Loucy (cell line): ENCODE measurements around the gene RNF166.

Source experiments
- H2AFZ ChIP-seq: fragments of 200-600 bp; sonication (generic); 2 replicates; pipeline ENCODE4 v1.6.0; 2016; ENCODE audit warnings: antibody characterized with exemption, mild to moderate bottlenecking, low read length, moderate library complexity
- H3F3A ChIP-seq: fragments of 200-600 bp; 2 replicates; pipeline ENCODE4 v1.6.0; 2016; ENCODE audit warnings: antibody characterized with exemption, low read depth, mild to moderate bottlenecking
- H3K27me3 ChIP-seq: fragments of 200-600 bp; sonication (generic); 2 replicates; pipeline ENCODE4 v1.6.1; 2014; ENCODE audit warnings: low read length, mild to moderate bottlenecking; ENCODE audit not compliant: insufficient read depth, poor library complexity, severe bottlenecking
- H3K36me3 ChIP-seq: fragments of 200-600 bp; sonication (generic); 2 replicates; pipeline ENCODE4 v1.6.1; 2016; ENCODE audit warnings: low read length; ENCODE audit not compliant: insufficient read depth
- H3K4me1 ChIP-seq: fragments of 200-600 bp; sonication (generic); 2 replicates; pipeline ENCODE4 v1.5.1; 2014; ENCODE audit warnings: low read length, mild to moderate bottlenecking; ENCODE audit not compliant: insufficient read depth, poor library complexity, severe bottlenecking
- H3K4me2 ChIP-seq: fragments of 200-600 bp; sonication (generic); 2 replicates; pipeline ENCODE4 v1.6.0; 2014; ENCODE audit warnings: antibody characterized with exemption, low read length, low read depth, mild to moderate bottlenecking; ENCODE audit not compliant: poor library complexity, severe bottlenecking
- H3K4me3 ChIP-seq: fragments of 200-600 bp; sonication (generic); 2 replicates; pipeline ENCODE4 v1.5.1; 2014; ENCODE audit warnings: low read length, mild to moderate bottlenecking, mixed read lengths; ENCODE audit not compliant: poor library complexity, severe bottlenecking
- H3K79me2 ChIP-seq: fragments of 200-600 bp; sonication (generic); 2 replicates; pipeline ENCODE4 v1.6.1; 2014; ENCODE audit warnings: low read length; ENCODE audit not compliant: insufficient read depth
- H3K9ac ChIP-seq: fragments of 200-600 bp; sonication (generic); 2 replicates; pipeline ENCODE4 v1.6.0; 2014; ENCODE audit warnings: mild to moderate bottlenecking, low read depth, low read length, moderate library complexity; ENCODE audit not compliant: poor library complexity, severe bottlenecking
- H3K9me2 ChIP-seq: fragments of 200-600 bp; sonication (generic); replicated peaks from 2 replicates; pipeline ENCODE4 v1.6.1; 2016; ENCODE audit warnings: low read depth, low read length, mixed read lengths
- H3K9me3 ChIP-seq: fragments of 200-600 bp; sonication (generic); 2 replicates; pipeline ENCODE4 v1.6.1; 2014; ENCODE audit warnings: mild to moderate bottlenecking, antibody characterized with exemption, low read length, low read depth; ENCODE audit not compliant: insufficient read depth
- H4K20me1 ChIP-seq: fragments of 200-600 bp; sonication (generic); 2 replicates; pipeline ENCODE4 v1.6.0; 2014; ENCODE audit warnings: antibody characterized with exemption, low read length, mild to moderate bottlenecking; ENCODE audit not compliant: insufficient read depth, poor library complexity, severe bottlenecking
- EZH2phosphoT487 ChIP-seq: fragments of 200-600 bp; IDR thresholded peaks from 2 replicates; pipeline ENCODE4 v1.6.1; 2018; ENCODE audit warnings: antibody characterized with exemption, mild to moderate bottlenecking, moderate library complexity, borderline replicate concordance
- TF ChIP-seq, protein P1 (sequence below): fragments of 200-600 bp; sonication (generic); conservative IDR thresholded peaks from 2 replicates; pipeline ENCODE4 v1.5.1; 2014; ENCODE audit warnings: mild to moderate bottlenecking, antibody characterized with exemption, low read length

Gene RNF166

GRCh38 chr16:88734361-88734728 lies 28.1 kb upstream of the RNF166 start:
- H2AFZ ChIP-seq = no peak overlapping the region
- H3K36me3 ChIP-seq = peaks cover 30% of the 10 kb centered on the region; the same call in 1 of the 2 replicates
- no peaks in the 10 kb centered on the region for H3K79me2 ChIP-seq
- H4K20me1 ChIP-seq = no peaks in the 10 kb centered on the region
- no peaks in the 10 kb centered on the region for H3K27me3 ChIP-seq
- no peak overlapping the region for H3K4me3 ChIP-seq
- no peak for TF ChIP-seq EZH2phosphoT487
- TF ChIP-seq, protein P1, sequence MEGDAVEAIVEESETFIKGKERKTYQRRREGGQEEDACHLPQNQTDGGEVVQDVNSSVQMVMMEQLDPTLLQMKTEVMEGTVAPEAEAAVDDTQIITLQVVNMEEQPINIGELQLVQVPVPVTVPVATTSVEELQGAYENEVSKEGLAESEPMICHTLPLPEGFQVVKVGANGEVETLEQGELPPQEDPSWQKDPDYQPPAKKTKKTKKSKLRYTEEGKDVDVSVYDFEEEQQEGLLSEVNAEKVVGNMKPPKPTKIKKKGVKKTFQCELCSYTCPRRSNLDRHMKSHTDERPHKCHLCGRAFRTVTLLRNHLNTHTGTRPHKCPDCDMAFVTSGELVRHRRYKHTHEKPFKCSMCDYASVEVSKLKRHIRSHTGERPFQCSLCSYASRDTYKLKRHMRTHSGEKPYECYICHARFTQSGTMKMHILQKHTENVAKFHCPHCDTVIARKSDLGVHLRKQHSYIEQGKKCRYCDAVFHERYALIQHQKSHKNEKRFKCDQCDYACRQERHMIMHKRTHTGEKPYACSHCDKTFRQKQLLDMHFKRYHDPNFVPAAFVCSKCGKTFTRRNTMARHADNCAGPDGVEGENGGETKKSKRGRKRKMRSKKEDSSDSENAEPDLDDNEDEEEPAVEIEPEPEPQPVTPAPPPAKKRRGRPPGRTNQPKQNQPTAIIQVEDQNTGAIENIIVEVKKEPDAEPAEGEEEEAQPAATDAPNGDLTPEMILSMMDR = no peak
- no peaks in the 10 kb centered on the region for H3F3A ChIP-seq
- no peak overlapping the region for H3K4me2 ChIP-seq
- no peak overlapping the region for H3K9ac ChIP-seq
- H3K9me3 ChIP-seq = no peaks in the 10 kb centered on the region
- no peaks in the 10 kb centered on the region for H3K4me1 ChIP-seq
- H3K9me2 ChIP-seq = no peaks in the 10 kb centered on the region

- Histone ChIP-seq H3F3A (no peaks in the 10 kb centered on the region), H3K4me3 (no peak overlapping the region), H4K20me1 (no peaks in the 10 kb centered on the region), H3K9ac (no peak overlapping the region), H3K36me3 (peaks cover 30% of the 10 kb centered on the region; the same call in 1 of the 2 replicates), H3K4me1 (no peaks in the 10 kb centered on the region), H3K9me2 (no peaks in the 10 kb centered on the region), H2AFZ (no peak overlapping the region), H3K79me2 (no peaks in the 10 kb centered on the region), H3K9me3 (no peaks in the 10 kb centered on the region), H3K4me2 (no peak overlapping the region), H3K27me3 (no peaks in the 10 kb centered on the region)
- TF ChIP-seq EZH2phosphoT487 = no peak
- TF ChIP-seq, protein P1 = no peak
Observed at GRCh38 chr16:88733630-88734360, 27.6 kb upstream of the RNF166 start.

DNA sequence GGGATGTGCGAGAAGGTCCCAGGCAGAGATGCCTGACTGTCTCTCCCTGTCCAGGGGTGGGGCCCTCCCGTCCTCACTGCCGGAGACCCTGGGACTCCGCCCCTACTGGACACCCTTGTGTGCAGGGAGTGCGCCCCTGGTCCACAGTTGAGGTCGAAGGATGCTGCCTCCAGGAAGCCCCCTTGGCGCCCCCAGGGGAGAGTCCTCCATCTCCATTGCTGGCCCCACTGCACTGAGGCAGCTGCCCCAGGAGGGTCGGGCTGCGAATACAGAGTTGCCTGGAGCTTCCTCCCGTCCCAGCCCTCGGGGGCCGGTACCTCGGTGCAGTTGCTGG lies 26.7 kb upstream of the RNF166 start:
- H3K4me3 ChIP-seq = no peak overlapping the region
- no peaks in the 10 kb centered on the region for H3K4me1 ChIP-seq
- peaks cover 29% of the 10 kb centered on the region; the same call in 1 of the 2 replicates for H3K36me3 ChIP-seq
- no peak overlapping the region for H3K9ac ChIP-seq
- no peaks in the 10 kb centered on the region for H3K9me3 ChIP-seq
- no peaks in the 10 kb centered on the region for H4K20me1 ChIP-seq
- no peaks in the 10 kb centered on the region for H3K79me2 ChIP-seq
- no peak overlapping the region for H3K4me2 ChIP-seq
- H2AFZ ChIP-seq = no peak overlapping the region
- no peaks in the 10 kb centered on the region for H3K9me2 ChIP-seq
- no peaks in the 10 kb centered on the region for H3K27me3 ChIP-seq
- H3F3A ChIP-seq = no peaks in the 10 kb centered on the region
- TF ChIP-seq EZH2phosphoT487 = no peak
- TF ChIP-seq, protein P1 = no peak
